Occipital lobe (tissue), 2 donors: ENCODE data around the gene RFT1. TPM values are rescaled to one million over a fixed set of nuclear protein-coding genes. Genes with fewer than 3 reads are reported as not detected.

Experiments
- DNase-seq: peaks from one replicate; lab custom pipeline; 2025; lab: John Stamatoyannopoulos, UW
- total RNA-seq: library from RNA; depleted of rRNA; stranded (reverse); fragments of >200 nt; gene quantifications from one replicate; pipeline ENCODE4 v1.2.3, GENCODE V29; 2014

The RFT1 gene
- total RNA-seq, 1 donor from 2014 or later, result 8.6 TPM

- no peak for DNase-seq
These were observed 38.0 kb downstream of the RFT1 start for GRCh38 chr3:53092216-53092615.

DNA sequence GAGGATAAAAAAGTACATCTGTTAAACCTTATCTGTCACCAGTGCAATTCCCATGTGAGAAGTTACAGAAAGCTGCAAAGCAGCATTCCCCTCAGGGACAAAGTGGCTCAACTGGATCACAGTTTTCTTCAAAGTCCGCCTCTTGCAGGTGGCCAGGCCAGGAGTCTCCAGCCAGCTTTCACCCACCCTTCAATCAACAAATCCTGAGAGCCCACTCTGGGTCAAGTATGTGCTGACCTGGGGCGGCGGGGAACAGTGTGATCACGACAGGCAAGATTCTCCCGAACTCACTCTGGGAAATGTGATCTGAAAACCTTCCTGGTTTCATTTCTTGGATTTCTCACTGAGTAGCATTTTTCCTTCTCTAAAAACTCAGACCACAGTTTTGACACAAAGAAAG, 39.2 kb downstream of the RFT1 start:
- DNase-seq, result no peak

- DNase-seq, result no peak
These were observed 40.7 kb downstream of the RFT1 start for GRCh38 chr3:53089511-53089910.

- DNase-seq, result no peak
These were observed 44.8 kb downstream of the RFT1 start for GRCh38 chr3:53085476-53085875.

- peak; percentile 24 for DNase-seq
These were observed 45.8 kb downstream of the RFT1 start for GRCh38 chr3:53084310-53085001.

DNA sequence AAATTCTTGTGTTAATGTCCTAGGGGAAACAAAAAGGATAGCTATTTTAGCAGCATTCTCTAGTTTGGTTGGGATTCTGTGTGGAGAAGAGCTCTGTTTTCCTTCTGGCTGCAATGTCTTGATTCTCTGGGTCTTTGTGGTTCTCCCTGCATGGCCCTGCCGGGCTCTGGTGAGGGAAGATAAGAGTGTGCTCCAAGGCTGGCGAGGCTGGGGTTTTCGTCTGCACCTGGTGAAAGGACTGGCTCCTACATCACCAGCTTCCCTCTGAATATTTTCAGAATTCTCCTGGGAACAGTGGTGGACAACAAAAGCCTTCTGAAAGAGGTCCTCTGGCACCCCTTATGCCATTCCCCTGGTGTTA, 46.3 kb downstream of the RFT1 start:
- no peak for DNase-seq

- DNase-seq, result no peak
These were observed 46.7 kb downstream of the RFT1 start for GRCh38 chr3:53083521-53083920.

DNA sequence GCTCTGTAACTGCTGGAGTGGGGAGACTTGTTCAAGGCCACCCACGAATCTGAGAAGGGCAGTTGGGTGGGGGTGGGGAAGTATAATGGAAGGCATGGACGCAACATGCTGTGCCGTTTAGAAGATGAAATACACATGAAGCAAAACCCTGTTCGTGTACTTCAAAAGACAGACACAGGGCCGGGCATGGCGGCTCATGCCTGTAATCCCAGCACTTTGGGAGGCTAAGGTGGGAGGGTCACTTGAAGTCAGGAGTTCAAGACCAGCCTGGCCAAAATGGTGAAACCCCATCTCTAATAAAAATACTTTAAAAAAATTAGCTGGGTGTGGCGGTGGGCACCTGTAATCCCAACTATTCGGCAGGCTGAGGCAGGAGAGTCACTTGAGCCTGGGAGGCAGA, 47.5 kb downstream of the RFT1 start:
- DNase-seq, result no peak

- DNase-seq, result no peak
These were observed 48.9 kb downstream of the RFT1 start for GRCh38 chr3:53081318-53081717.

DNA sequence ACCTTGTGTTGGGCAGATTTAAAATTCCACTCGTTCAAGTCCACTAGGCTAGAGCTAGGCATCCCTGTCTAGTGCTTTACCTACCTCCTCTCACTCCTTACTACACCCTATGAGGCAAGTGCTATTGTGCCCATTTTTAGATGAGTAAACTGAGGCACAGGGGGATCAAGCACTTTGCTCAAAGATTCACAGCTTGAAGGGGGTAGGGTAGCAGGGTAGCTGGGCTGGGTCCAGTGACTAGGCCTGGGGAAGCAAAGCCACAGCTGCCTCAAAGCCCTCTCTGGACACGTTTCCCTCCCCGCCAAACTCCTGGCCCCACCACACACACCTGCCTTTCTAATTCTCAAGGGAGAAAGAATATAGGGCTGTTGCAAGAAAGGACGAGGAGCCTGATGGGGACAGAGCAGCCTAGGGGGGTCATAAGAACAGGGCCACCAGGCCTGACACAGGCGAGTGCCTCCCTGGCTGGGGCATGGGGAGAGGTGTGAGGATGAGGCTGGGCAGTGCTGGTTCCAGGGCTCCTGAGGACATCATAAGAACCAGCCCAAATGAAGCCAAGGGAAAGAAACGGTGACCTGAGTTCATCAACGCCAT, 49.5 kb downstream of the RFT1 start:
- no peak for DNase-seq

- DNase-seq, result no peak
These were observed 50.3 kb downstream of the RFT1 start for GRCh38 chr3:53079791-53080555.

DNA sequence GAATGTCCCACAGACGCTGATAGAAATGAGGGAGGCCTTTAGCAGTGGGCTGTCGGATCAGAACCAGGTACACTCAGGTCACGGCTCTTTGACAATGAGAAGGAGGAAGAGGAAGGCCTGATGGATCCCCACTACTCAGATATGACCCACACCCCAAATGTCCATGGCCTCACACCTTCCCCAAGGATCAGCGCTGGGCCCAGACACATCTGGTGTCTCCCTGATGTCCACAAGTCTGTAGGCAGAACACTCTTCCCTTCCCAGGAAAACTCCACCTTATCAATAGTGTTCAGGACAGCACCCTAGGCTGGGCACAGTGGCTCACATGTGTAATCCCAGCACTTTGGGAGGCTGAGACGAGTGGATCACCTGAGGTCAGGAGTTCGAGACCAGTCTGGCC, 51.1 kb downstream of the RFT1 start:
- DNase-seq, result no peak

- DNase-seq, result no peak
These were observed 51.6 kb downstream of the RFT1 start for GRCh38 chr3:53078656-53079055.

DNA sequence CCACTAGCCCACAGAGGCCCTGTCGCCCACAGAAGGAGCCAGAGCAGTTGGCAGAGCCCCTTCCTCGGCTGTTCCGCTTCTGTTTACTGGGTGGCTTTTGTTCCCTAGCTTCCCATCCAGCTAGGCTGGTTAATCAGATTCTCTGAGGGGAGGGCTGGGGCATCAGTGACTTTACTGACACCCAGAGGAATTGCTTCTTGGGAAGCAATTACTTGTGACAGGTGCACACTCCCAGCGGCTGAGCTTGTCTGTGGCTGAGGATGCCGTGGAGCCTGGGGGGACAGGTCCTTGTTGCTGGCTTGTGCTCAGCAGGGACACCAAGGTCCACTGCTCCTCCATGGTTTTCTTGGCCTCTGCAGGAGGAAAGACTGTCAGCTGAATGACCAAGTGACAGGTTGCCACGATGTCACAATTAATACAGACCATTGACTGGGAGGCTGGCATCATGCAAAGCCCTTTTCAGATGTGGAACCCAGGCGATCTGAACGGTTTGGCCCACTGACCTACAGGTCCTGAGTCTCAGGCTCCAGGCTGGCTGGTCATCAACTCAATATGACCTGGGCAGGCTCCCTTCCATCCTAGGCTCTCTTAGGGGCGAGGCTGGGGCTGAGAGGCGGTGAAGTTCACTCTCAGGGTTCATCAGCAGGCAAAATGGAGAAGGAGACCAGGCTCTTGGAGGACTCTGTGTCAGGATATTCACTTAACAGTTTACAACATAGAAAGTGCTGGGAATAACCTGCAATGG, 52.6 kb downstream of the RFT1 start:
- no peak for DNase-seq

GRCh38 chr3:53075743-53076140, 54.5 kb downstream of the RFT1 start:
- no peak for DNase-seq

- DNase-seq, result no peak
These were observed 55.2 kb downstream of the RFT1 start for GRCh38 chr3:53074761-53075742.

DNA sequence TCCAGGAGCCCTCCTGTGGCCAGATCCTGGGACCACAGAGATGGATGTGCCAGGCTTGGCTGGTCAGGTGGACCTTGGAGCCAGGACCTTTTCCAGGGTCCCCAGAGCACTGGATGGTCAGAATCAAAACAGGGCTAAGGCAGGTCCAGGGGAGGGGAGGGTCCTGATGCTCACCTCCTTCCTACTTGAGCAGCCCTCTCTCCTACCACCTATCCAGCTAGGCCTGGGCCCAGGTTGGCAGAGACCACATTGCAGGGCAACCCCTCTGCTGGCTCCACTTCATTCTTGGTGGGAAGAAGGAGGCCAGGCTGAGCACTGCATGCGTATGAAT, 55.9 kb downstream of the RFT1 start:
- no peak for DNase-seq

- DNase-seq, result no peak
These were observed 56.5 kb downstream of the RFT1 start for GRCh38 chr3:53073553-53074365.

DNA sequence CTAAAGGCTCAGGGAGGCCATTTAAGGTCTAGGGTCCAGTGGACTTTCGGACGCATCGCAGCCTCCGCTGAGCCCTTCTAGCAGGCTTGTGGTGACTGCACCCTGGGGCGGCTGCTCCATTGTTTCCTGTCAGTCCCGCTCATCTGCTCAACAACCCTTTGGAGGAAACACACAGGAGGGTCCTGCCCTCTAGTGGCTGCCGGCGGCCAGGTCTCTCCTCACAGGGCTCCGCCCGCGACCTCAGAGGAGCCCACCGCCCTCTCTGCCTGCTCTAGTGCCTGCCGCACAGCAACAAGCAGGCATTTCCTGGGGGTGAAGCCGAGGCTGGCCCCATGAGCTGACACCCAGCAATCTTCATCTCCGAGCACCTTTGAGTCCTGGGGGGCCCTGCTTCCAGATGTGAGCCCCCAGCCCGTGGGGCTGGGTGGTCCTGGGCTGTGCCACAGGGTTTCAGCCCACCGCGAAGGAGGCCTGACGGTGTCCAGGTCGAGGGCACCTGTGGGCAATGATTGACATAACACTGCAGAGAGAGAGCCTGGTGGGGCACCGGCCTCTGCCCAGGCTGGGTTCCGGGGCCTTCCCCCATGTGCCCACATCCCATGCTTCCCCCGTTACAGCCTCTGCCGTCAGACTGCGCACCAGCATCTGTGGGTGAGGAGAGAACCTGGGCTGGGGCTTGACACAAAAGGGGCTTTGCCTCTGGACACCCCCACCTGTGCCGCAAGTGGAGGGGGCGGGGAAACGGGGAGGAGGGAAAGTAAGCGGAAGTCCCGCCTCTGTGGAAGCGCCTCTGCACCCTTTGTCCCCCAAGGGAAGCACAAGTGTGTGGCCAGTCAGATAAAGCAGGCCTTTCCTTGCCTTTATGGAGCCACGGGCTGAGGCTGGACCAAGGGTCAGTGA, 57.3 kb downstream of the RFT1 start:
- peak; percentile 69 for DNase-seq
